WTC11 (cell line): ENCODE measurements around the gene ABTB2. TPM values are rescaled to one million over a fixed set of nuclear protein-coding genes. Genes with fewer than 3 reads are reported as not detected.

ENCODE experiments used
- ATAC-seq: fragments of 200-7000 bp; cut with Tn5 transposase; 2 replicates; pipeline ENCODE4 v1.10.0; 2021; ENCODE audit warnings: mild to moderate bottlenecking, moderate library complexity
- CTCF ChIA-PET: fragments of 300-600 bp; sonication (Branson Sonifier 250); formaldehyde crosslinking; loops from one replicate; lab custom pipeline; 2021; ENCODE audit warnings: antibody characterized with exemption; lab: Charles Lee
- POLR2A ChIA-PET: fragments of 350-600 bp; sonication (Branson Sonifier 250); formaldehyde crosslinking; loops from one replicate; lab custom pipeline; 2021; ENCODE audit warnings: antibody characterized with exemption; lab: Charles Lee
- DNase-seq: peaks from one replicate; pipeline ENCODE4 v3.0.0; 2021; ENCODE audit warnings: low spot score
- H3K27ac Mint-ChIP-seq: 2 replicates; pipeline ENCODE4 v1.8.0; 2021; ENCODE audit warnings: mixed read lengths
- H3K27me3 Mint-ChIP-seq: 2 replicates; pipeline ENCODE4 v1.8.0; 2021; ENCODE audit warnings: low read depth, mild to moderate bottlenecking, moderate library complexity, mixed read lengths
- H3K36me3 Mint-ChIP-seq: 2 replicates; pipeline ENCODE4 v1.8.0; 2021; ENCODE audit warnings: mixed read lengths
- H3K4me1 Mint-ChIP-seq: 2 replicates; pipeline ENCODE4 v1.8.0; 2022; ENCODE audit warnings: mixed read lengths
- H3K4me3 Mint-ChIP-seq: 2 replicates; pipeline ENCODE4 v1.8.0; 2021; ENCODE audit warnings: mild to moderate bottlenecking, moderate library complexity, mixed read lengths
- H3K9me3 Mint-ChIP-seq: 2 replicates; pipeline ENCODE4 v1.8.0; 2021; ENCODE audit warnings: mixed read lengths
- ARID4B ChIP-seq: sonication (generic); formaldehyde crosslinking; IDR thresholded peaks from 2 replicates; pipeline ENCODE4 v1.8.0; 2023; ENCODE audit warnings: missing genetic modification reagents, mild to moderate bottlenecking, borderline replicate concordance
- ATF6 ChIP-seq: sonication (generic); formaldehyde crosslinking; IDR thresholded peaks from 2 replicates; pipeline ENCODE4 v1.8.1; 2023; ENCODE audit warnings: mild to moderate bottlenecking, missing genetic modification reagents
- CDX4 ChIP-seq: fragments of 250-450 bp; sonication (Bioruptor Pico); IDR thresholded peaks from 2 replicates; pipeline ENCODE4 v1.9.0; 2021; ENCODE audit warnings: moderate library complexity, mild to moderate bottlenecking, inconsistent platforms, borderline replicate concordance
- CREM ChIP-seq: sonication (generic); formaldehyde crosslinking; IDR thresholded peaks from 2 replicates; pipeline ENCODE4 v1.8.1; 2022; ENCODE audit warnings: mild to moderate bottlenecking, missing genetic modification reagents, moderate library complexity
- CTCF ChIP-seq: fragments of 200-600 bp; IDR thresholded peaks from 2 replicates; pipeline ENCODE4 v1.8.0; 2022; ENCODE audit warnings: antibody characterized with exemption
- EMX1 ChIP-seq: fragments of 250-450 bp; sonication (Bioruptor Pico); IDR thresholded peaks from 2 replicates; pipeline ENCODE4 v1.8.0; 2021; ENCODE audit warnings: mild to moderate bottlenecking
- ESRRA ChIP-seq: sonication (generic); formaldehyde crosslinking; IDR thresholded peaks from 2 replicates; pipeline ENCODE4 v1.8.1; 2022; ENCODE audit warnings: mild to moderate bottlenecking, missing genetic modification reagents, borderline replicate concordance
- ETV6 ChIP-seq: sonication (generic); formaldehyde crosslinking; IDR thresholded peaks from 2 replicates; pipeline ENCODE4 v1.8.1; 2022; ENCODE audit warnings: mild to moderate bottlenecking, missing genetic modification reagents
- IRF1 ChIP-seq: sonication (generic); formaldehyde crosslinking; IDR thresholded peaks from 2 replicates; pipeline ENCODE4 v1.8.0; 2023; ENCODE audit warnings: missing genetic modification reagents
- IRF2 ChIP-seq: sonication (generic); formaldehyde crosslinking; IDR thresholded peaks from 2 replicates; pipeline ENCODE4 v1.8.0; 2022; ENCODE audit warnings: low read depth, missing genetic modification reagents, borderline replicate concordance
- KAT7 ChIP-seq: sonication (generic); formaldehyde crosslinking; IDR thresholded peaks from 2 replicates; pipeline ENCODE4 v1.8.1; 2023; ENCODE audit warnings: missing genetic modification reagents, mild to moderate bottlenecking, borderline replicate concordance
- NR2C2 ChIP-seq: sonication (generic); formaldehyde crosslinking; IDR thresholded peaks from 2 replicates; pipeline ENCODE4 v1.8.0; 2022; ENCODE audit warnings: mild to moderate bottlenecking, missing genetic modification reagents
- TCF7 ChIP-seq: sonication (generic); formaldehyde crosslinking; IDR thresholded peaks from 2 replicates; pipeline ENCODE4 v1.8.0; 2022; ENCODE audit warnings: mild to moderate bottlenecking, low read depth, missing genetic modification reagents, moderate library complexity
- USF1 ChIP-seq: sonication (generic); formaldehyde crosslinking; IDR thresholded peaks from 2 replicates; pipeline ENCODE4 v1.8.0; 2022; ENCODE audit warnings: mild to moderate bottlenecking, missing genetic modification reagents
- ZBTB43 ChIP-seq: sonication (generic); formaldehyde crosslinking; IDR thresholded peaks from 2 replicates; pipeline ENCODE4 v1.8.1; 2023; ENCODE audit warnings: mild to moderate bottlenecking, missing genetic modification reagents
- ZNF121 ChIP-seq: sonication (generic); formaldehyde crosslinking; IDR thresholded peaks from 2 replicates; pipeline ENCODE4 v1.8.0; 2023; ENCODE audit warnings: missing genetic modification reagents
- ZNF317 ChIP-seq: sonication (generic); formaldehyde crosslinking; IDR thresholded peaks from 2 replicates; pipeline ENCODE4 v1.8.1; 2023; ENCODE audit warnings: low read depth, mild to moderate bottlenecking, moderate library complexity, missing genetic modification reagents, borderline replicate concordance
- total RNA-seq: library from RNA; stranded (reverse); gene quantifications from 3 replicates; pipeline ENCODE4 v1.2.3, GENCODE V29; 2021

ABTB2 gene
- total RNA-seq, 1 experiment from 2014 or later: 12.8 TPM

GRCh38 chr11:34335331-34335730 is 22.5 kb downstream of the ABTB2 start:
- ATAC-seq: no peak

GRCh38 chr11:34333787-34334186 is 24.0 kb downstream of the ABTB2 start:
- Mint-ChIP-seq H3K27me3 (no peaks in the 10 kb centered on the region), H3K36me3 (no peaks in the 10 kb centered on the region), H3K9me3 (no peaks in the 10 kb centered on the region), H3K4me1 (peaks cover 32% of the 10 kb centered on the region)
- POLR2A ChIA-PET: interaction anchor here (1.5 kb wide), 1 partner anchor 52 kb away, joined by 3 read pairs; no protein-coding TSS in a partner anchor
- TF ChIP-seq ESRRA (CRISPR knock-in tag): no peak
- no peak for TF ChIP-seq ATF6 (CRISPR knock-in tag)
- no peak for TF ChIP-seq IRF2
- no peak for TF ChIP-seq ZNF121 (CRISPR knock-in tag)
- no peak for TF ChIP-seq EMX1 (CRISPR knock-in tag)
- TF ChIP-seq, all 79 proteins: peak for 0
- CTCF ChIA-PET: interaction anchor here (3.1 kb wide), 1 partner anchor 159 kb away, joined by 12 read pairs; no protein-coding TSS in a partner anchor
- ATAC-seq (no peak), DNase-seq (no peak)
- no peak overlapping the region for H3K27ac Mint-ChIP-seq
- no peak overlapping the region for H3K4me3 Mint-ChIP-seq

More at GRCh38 chr11:34335331-34335730, 22.5 kb downstream of the ABTB2 start:
- Mint-ChIP-seq H3K9me3 (no peaks in the 10 kb centered on the region), H3K27ac (no peak overlapping the region), H3K4me1 (peaks cover 27% of the 10 kb centered on the region), H3K4me3 (no peak overlapping the region), H3K27me3 (no peaks in the 10 kb centered on the region), H3K36me3 (no peaks in the 10 kb centered on the region)
- CTCF ChIA-PET: interaction anchor here (3.1 kb wide), 1 partner anchor 161 kb away, joined by 12 read pairs; no protein-coding TSS in a partner anchor
- DNase-seq: no peak
- no peak for TF ChIP-seq USF1 (CRISPR knock-in tag)
- no peak for TF ChIP-seq CDX4 (CRISPR knock-in tag)
- no peak for TF ChIP-seq IRF2
- no peak for TF ChIP-seq ZBTB43 (CRISPR knock-in tag)
- no peak for TF ChIP-seq TCF7 (CRISPR knock-in tag)
- POLR2A ChIA-PET: interaction anchor here (0.7 kb wide), 1 partner anchor 105 kb away, joined by 4 read pairs; no protein-coding TSS in a partner anchor

- ATAC-seq: peak; percentile 46; the same call in 1 of the 2 replicates
- POLR2A ChIA-PET: interaction anchor here (1.5 kb wide), 1 partner anchor 51 kb away, joined by 3 read pairs; no protein-coding TSS in a partner anchor
- no peak overlapping the region for H3K27ac Mint-ChIP-seq
- TF ChIP-seq IRF1 (CRISPR knock-in tag) (no peak), EMX1 (CRISPR knock-in tag) (no peak), NR2C2 (CRISPR knock-in tag) (no peak), ZNF121 (CRISPR knock-in tag) (no peak), ARID4B (CRISPR knock-in tag) (no peak), ZNF317 (CRISPR knock-in tag) (no peak), CDX4 (CRISPR knock-in tag) (no peak), CREM (CRISPR knock-in tag) (no peak), CTCF (no peak), KAT7 (CRISPR knock-in tag) (no peak), ETV6 (CRISPR knock-in tag) (no peak)
Measured at GRCh38 chr11:34332524-34332923, 25.3 kb downstream of the ABTB2 start.

More at GRCh38 chr11:34332524-34332923, 25.3 kb downstream of the ABTB2 start:
- no peaks in the 10 kb centered on the region for H3K27me3 Mint-ChIP-seq
- CTCF ChIA-PET: interaction anchor here (1.4 kb wide), 1 partner anchor 159 kb away, joined by 8 read pairs; no protein-coding TSS in a partner anchor
- H3K4me1 Mint-ChIP-seq: peaks cover 35% of the 10 kb centered on the region
- peak; percentile 16 for DNase-seq
- no peaks in the 10 kb centered on the region for H3K9me3 Mint-ChIP-seq
- no peaks in the 10 kb centered on the region for H3K36me3 Mint-ChIP-seq
- no peak overlapping the region for H3K4me3 Mint-ChIP-seq
